Panc1 (cell line): ENCODE measurements around the gene QRFPR.

Experiments used
- CTCF ChIP-seq: fragments of 450-650 bp; IDR thresholded peaks from 2 replicates; pipeline ENCODE4 v1.5.1; 2017; ENCODE audit warnings: mild to moderate bottlenecking
- POLR2AphosphoS5 ChIP-seq: IDR thresholded peaks from 2 replicates; pipeline ENCODE4 v1.6.1; 2012; ENCODE audit warnings: mild to moderate bottlenecking, low read depth, low read length, moderate library complexity
- REST ChIP-seq, 2 experiments: IDR thresholded peaks; 2 replicates each; pipeline ENCODE4 v1.6.1; 2011 to 2012; ENCODE audit warnings: low read depth in 2 of 2, control low read depth in 1 of 2, low read length in 1 of 2, mild to moderate bottlenecking in 1 of 2, moderate library complexity in 1 of 2; ENCODE audit not compliant: insufficient read depth in 1 of 2
- TCF7L2 ChIP-seq: IDR thresholded peaks from 2 replicates; pipeline ENCODE4 v1.6.1; 2011; ENCODE audit warnings: mild to moderate bottlenecking, low read depth, low read length, inconsistent platforms

GRCh38 chr4:121340247-121340646 is 40.6 kb downstream of the QRFPR start:
- no peak for TF ChIP-seq POLR2AphosphoS5
- TF ChIP-seq CTCF, result no peak
- no peak for TF ChIP-seq TCF7L2
- TF ChIP-seq REST (IDR thresholded peaks at IDR 0.05; ENCODE audit: insufficient read depth in 1 of 2, low read depth in 2 of 2, low read length in 1 of 2), result no peak
